KMS-11 (cell line): ENCODE data around the gene MALT1.

Experiments used
- H2AFZ ChIP-seq: fragments of 200-600 bp; sonication (generic); 2 replicates; pipeline ENCODE4 v1.6.1; 2016; ENCODE audit warnings: antibody characterized with exemption, mixed run types, low read depth
- H3K27ac ChIP-seq: fragments of 200-600 bp; sonication (generic); 2 replicates; pipeline ENCODE4 v1.6.1; 2016; ENCODE audit warnings: mild to moderate bottlenecking, mixed run types
- H3K27me3 ChIP-seq: fragments of 200-600 bp; sonication (generic); 2 replicates; pipeline ENCODE4 v1.6.1; 2017; ENCODE audit warnings: mild to moderate bottlenecking, low read depth, mixed run types, moderate library complexity; ENCODE audit not compliant: insufficient read depth
- H3K36me3 ChIP-seq: fragments of 200-600 bp; sonication (generic); 2 replicates; pipeline ENCODE4 v1.6.1; 2017; ENCODE audit warnings: mild to moderate bottlenecking, mixed run types; ENCODE audit not compliant: insufficient read depth
- H3K4me1 ChIP-seq: fragments of 200-600 bp; sonication (generic); 2 replicates; pipeline ENCODE4 v1.6.1; 2016; ENCODE audit warnings: mild to moderate bottlenecking, low read depth, mixed run types; ENCODE audit not compliant: poor library complexity, severe bottlenecking
- H3K4me2 ChIP-seq: fragments of 200-600 bp; sonication (generic); 2 replicates; pipeline ENCODE4 v1.7.0; 2016; ENCODE audit warnings: mild to moderate bottlenecking, mixed run types
- H3K4me3 ChIP-seq: fragments of 200-600 bp; sonication (generic); IDR thresholded peaks from 2 replicates; pipeline ENCODE4 v1.6.1; 2017; ENCODE audit warnings: low read depth, low read length, mixed read lengths; ENCODE audit not compliant: insufficient read depth
- H3K79me2 ChIP-seq: fragments of 200-600 bp; sonication (generic); 2 replicates; pipeline ENCODE4 v1.6.1; 2016; ENCODE audit warnings: low read depth, mixed run types; ENCODE audit not compliant: insufficient read depth
- H3K9ac ChIP-seq: fragments of 200-600 bp; sonication (generic); 2 replicates; pipeline ENCODE4 v1.6.1; 2016; ENCODE audit warnings: mild to moderate bottlenecking, mixed run types
- H4K20me1 ChIP-seq: fragments of 200-600 bp; sonication (generic); 2 replicates; pipeline ENCODE4 v1.6.1; 2016; ENCODE audit warnings: mild to moderate bottlenecking, mixed run types; ENCODE audit not compliant: insufficient read depth
- CTCF ChIP-seq: fragments of 200-600 bp; sonication (generic); conservative IDR thresholded peaks from 2 replicates; pipeline ENCODE4 v1.6.1; 2017; ENCODE audit warnings: low read depth, mild to moderate bottlenecking, antibody characterized with exemption, low read length, moderate library complexity, mixed read lengths

The MALT1 gene

GRCh38 chr18:58727776-58728500 lies 56.7 kb downstream of the MALT1 start:
- Histone ChIP-seq H3K79me2 (no peaks in the 10 kb centered on the region), H3K4me3 (no peak overlapping the region), H4K20me1 (no peaks in the 10 kb centered on the region), H3K36me3 (no peaks in the 10 kb centered on the region), H3K4me2 (no peak overlapping the region), H3K9ac (no peak overlapping the region), H3K27me3 (no peaks in the 10 kb centered on the region), H3K4me1 (no peaks in the 10 kb centered on the region), H2AFZ (no peak overlapping the region), H3K27ac (no peak overlapping the region)
- no peak for TF ChIP-seq CTCF

GRCh38 chr18:58728719-58729118 lies 57.5 kb downstream of the MALT1 start:
- Histone ChIP-seq H2AFZ (no peak overlapping the region), H4K20me1 (no peaks in the 10 kb centered on the region), H3K79me2 (no peaks in the 10 kb centered on the region), H3K27ac (no peak overlapping the region), H3K9ac (no peak overlapping the region), H3K4me3 (no peak overlapping the region), H3K4me1 (no peaks in the 10 kb centered on the region), H3K27me3 (no peaks in the 10 kb centered on the region), H3K4me2 (no peak overlapping the region), H3K36me3 (no peaks in the 10 kb centered on the region)
- no peak for TF ChIP-seq CTCF

GRCh38 chr18:58730618-58731017 lies 59.4 kb downstream of the MALT1 start:
- no peak overlapping the region for H3K27ac ChIP-seq
- H3K27me3 ChIP-seq, result no peaks in the 10 kb centered on the region
- H2AFZ ChIP-seq, result no peak overlapping the region
- H3K36me3 ChIP-seq, result peaks cover 8% of the 10 kb centered on the region; the same call in 1 of the 2 replicates
- H3K4me2 ChIP-seq, result no peak overlapping the region
- H3K4me3 ChIP-seq, result no peak overlapping the region
- no peaks in the 10 kb centered on the region for H4K20me1 ChIP-seq
- H3K79me2 ChIP-seq, result no peaks in the 10 kb centered on the region
- no peak overlapping the region for H3K9ac ChIP-seq
- no peaks in the 10 kb centered on the region for H3K4me1 ChIP-seq
- no peak for TF ChIP-seq CTCF

GRCh38 chr18:58732471-58732870 lies 61.2 kb downstream of the MALT1 start:
- no peak for TF ChIP-seq CTCF
- H3K27ac ChIP-seq, result no peak overlapping the region
- H3K4me2 ChIP-seq, result no peak overlapping the region
- no peaks in the 10 kb centered on the region for H3K4me1 ChIP-seq
- no peaks in the 10 kb centered on the region for H3K27me3 ChIP-seq
- no peaks in the 10 kb centered on the region for H3K79me2 ChIP-seq
- no peak overlapping the region for H2AFZ ChIP-seq
- no peak overlapping the region for H3K4me3 ChIP-seq
- H3K36me3 ChIP-seq, result peaks cover 8% of the 10 kb centered on the region; the same call in 1 of the 2 replicates
- no peaks in the 10 kb centered on the region for H4K20me1 ChIP-seq
- H3K9ac ChIP-seq, result no peak overlapping the region
